GM12892 (cell line): ENCODE results near the gene EIF3K.

Source experiments
- POLR2A ChIP-seq: IDR thresholded peaks from 2 replicates; pipeline ENCODE4 v1.6.1; 2011; ENCODE audit warnings: low read depth, low read length, control low read depth
- POLR2AphosphoS5 ChIP-seq: IDR thresholded peaks from 2 replicates; pipeline ENCODE4 v1.6.1; 2011; ENCODE audit warnings: low read depth, low read length, control low read depth

DNA sequence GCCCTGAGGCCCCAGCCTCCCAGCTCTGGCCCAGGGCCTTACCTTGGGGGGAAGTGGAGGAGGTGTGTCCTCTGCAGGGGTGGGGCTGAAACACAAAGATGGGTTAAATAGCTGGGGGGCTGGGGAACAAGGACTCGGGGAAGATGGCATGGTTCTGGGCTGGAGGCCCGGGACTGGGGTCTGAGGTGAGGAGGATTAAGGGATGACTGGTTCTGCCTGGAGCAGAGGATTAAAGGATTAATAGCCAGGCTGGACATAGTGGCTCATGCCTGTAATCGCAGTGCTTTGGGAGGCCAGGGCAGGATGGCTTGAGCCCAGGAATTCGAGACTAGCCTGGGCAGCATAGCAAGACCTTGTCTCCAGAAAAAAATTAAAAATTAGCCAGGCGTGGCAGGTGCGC, 12.9 kb upstream of the EIF3K start:
- no peak for TF ChIP-seq POLR2AphosphoS5
- no peak for TF ChIP-seq POLR2A
